ENCODE results near the gene NCOA7. TPM values are rescaled to one million over a fixed set of nuclear protein-coding genes. Genes with fewer than 3 reads are reported as not detected.

NCOA7 gene
- total and polyA plus RNA-seq, 9 of the 15 experiments (the other 6 are each of a cell fraction or from before 2014, with no cell fraction given): 5.8 to 14.6 (median 9.3) TPM

DNA sequence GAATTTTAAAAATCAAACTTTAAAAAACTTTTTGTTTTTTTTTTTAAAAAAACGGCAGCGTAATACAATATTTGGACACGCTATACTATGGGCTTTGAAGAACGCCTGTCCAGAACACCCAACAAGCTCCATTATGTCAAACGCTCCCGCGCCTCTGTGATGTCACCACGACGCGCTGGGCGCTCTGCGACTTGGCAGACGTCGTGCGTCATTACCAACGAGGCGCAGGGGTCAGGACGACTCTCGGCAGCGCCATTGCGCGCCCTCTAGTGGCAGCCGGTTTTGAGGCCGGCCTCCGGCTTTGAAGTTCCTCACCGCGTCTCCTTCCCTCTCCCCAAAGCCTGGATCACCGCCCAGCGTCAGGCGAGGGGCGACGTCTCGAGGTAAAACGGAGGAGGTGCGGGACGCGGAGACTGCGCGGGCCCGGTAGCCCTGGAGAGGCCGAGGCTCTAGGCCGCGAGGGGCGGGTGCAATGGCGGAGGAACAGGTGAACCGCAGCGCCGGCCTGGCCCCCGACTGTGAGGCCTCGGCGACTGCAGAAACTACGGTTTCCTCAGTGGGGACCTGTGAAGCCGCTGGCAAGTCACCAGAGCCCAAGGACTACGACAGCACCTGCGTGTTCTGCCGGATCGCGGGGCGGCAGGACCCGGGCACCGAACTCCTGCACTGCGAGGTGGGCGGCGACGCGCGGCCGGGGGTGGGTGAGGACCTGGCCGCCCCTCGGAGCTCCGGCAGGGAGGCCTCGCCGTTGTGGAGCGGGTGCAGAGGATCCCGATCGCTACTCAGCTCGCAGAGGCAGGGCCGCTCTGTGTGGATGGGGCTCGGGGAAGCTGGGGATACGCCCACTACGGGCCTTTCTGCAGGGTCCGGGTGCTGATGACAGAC lies 166.0 kb downstream of the NCOA7 start, which contains the start of gene HINT3 (continued):
- TF ChIP-seq, protein P1, sequence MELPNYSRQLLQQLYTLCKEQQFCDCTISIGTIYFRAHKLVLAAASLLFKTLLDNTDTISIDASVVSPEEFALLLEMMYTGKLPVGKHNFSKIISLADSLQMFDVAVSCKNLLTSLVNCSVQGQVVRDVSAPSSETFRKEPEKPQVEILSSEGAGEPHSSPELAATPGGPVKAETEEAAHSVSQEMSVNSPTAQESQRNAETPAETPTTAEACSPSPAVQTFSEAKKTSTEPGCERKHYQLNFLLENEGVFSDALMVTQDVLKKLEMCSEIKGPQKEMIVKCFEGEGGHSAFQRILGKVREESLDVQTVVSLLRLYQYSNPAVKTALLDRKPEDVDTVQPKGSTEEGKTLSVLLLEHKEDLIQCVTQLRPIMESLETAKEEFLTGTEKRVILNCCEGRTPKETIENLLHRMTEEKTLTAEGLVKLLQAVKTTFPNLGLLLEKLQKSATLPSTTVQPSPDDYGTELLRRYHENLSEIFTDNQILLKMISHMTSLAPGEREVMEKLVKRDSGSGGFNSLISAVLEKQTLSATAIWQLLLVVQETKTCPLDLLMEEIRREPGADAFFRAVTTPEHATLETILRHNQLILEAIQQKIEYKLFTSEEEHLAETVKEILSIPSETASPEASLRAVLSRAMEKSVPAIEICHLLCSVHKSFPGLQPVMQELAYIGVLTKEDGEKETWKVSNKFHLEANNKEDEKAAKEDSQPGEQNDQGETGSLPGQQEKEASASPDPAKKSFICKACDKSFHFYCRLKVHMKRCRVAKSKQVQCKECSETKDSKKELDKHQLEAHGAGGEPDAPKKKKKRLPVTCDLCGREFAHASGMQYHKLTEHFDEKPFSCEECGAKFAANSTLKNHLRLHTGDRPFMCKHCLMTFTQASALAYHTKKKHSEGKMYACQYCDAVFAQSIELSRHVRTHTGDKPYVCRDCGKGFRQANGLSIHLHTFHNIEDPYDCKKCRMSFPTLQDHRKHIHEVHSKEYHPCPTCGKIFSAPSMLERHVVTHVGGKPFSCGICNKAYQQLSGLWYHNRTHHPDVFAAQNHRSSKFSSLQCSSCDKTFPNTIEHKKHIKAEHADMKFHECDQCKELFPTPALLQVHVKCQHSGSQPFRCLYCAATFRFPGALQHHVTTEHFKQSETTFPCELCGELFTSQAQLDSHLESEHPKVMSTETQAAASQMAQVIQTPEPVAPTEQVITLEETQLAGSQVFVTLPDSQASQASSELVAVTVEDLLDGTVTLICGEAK (IDR thresholded peaks at IDR 0.05): no peak
- TF ChIP-seq, protein P1 (CRISPR knock-in tag; IDR thresholded peaks at IDR 0.05): no peak
- TF ChIP-seq, protein P2, sequence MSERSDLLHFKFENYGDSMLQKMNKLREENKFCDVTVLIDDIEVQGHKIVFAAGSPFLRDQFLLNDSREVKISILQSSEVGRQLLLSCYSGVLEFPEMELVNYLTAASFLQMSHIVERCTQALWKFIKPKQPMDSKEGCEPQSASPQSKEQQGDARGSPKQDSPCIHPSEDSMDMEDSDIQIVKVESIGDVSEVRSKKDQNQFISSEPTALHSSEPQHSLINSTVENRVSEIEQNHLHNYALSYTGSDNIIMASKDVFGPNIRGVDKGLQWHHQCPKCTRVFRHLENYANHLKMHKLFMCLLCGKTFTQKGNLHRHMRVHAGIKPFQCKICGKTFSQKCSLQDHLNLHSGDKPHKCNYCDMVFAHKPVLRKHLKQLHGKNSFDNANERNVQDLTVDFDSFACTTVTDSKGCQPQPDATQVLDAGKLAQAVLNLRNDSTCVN (CRISPR knock-in tag; IDR thresholded peaks at IDR 0.05): no peak
- TF ChIP-seq HDAC3 (IDR thresholded peaks at IDR 0.05; ENCODE audit: borderline replicate concordance, partially characterized antibody) (no peak), RUNX1 (IDR thresholded peaks at IDR 0.05; ENCODE audit: low read depth) (no peak), XRCC5 (IDR thresholded peaks at IDR 0.05; ENCODE audit: low read depth, low read length) (peak; percentile 93; the same call in 1 of the 2 replicates), SMARCB1 (IDR thresholded peaks at IDR 0.05; ENCODE audit: insufficient read length, low read depth) (no peak), KAT7 (CRISPR knock-in tag; IDR thresholded peaks at IDR 0.05; ENCODE audit: borderline replicate concordance) (peak; percentile 58; the same call in 1 of the 2 replicates), ZNF239 (CRISPR knock-in tag; IDR thresholded peaks at IDR 0.05) (peak; percentile 36; the same call in 1 of the 2 replicates)
- TF ChIP-seq, protein P3, sequence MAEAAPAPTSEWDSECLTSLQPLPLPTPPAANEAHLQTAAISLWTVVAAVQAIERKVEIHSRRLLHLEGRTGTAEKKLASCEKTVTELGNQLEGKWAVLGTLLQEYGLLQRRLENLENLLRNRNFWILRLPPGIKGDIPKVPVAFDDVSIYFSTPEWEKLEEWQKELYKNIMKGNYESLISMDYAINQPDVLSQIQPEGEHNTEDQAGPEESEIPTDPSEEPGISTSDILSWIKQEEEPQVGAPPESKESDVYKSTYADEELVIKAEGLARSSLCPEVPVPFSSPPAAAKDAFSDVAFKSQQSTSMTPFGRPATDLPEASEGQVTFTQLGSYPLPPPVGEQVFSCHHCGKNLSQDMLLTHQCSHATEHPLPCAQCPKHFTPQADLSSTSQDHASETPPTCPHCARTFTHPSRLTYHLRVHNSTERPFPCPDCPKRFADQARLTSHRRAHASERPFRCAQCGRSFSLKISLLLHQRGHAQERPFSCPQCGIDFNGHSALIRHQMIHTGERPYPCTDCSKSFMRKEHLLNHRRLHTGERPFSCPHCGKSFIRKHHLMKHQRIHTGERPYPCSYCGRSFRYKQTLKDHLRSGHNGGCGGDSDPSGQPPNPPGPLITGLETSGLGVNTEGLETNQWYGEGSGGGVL (CRISPR knock-in tag; IDR thresholded peaks at IDR 0.05): no peak
- TF ChIP-seq, protein P4, sequence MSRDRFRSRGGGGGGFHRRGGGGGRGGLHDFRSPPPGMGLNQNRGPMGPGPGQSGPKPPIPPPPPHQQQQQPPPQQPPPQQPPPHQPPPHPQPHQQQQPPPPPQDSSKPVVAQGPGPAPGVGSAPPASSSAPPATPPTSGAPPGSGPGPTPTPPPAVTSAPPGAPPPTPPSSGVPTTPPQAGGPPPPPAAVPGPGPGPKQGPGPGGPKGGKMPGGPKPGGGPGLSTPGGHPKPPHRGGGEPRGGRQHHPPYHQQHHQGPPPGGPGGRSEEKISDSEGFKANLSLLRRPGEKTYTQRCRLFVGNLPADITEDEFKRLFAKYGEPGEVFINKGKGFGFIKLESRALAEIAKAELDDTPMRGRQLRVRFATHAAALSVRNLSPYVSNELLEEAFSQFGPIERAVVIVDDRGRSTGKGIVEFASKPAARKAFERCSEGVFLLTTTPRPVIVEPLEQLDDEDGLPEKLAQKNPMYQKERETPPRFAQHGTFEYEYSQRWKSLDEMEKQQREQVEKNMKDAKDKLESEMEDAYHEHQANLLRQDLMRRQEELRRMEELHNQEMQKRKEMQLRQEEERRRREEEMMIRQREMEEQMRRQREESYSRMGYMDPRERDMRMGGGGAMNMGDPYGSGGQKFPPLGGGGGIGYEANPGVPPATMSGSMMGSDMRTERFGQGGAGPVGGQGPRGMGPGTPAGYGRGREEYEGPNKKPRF (IDR thresholded peaks at IDR 0.05; ENCODE audit: low read depth, low read length): no peak
